Measurements from ENCODE around the gene CLCF1. TPM values are rescaled to one million over a fixed set of nuclear protein-coding genes. Genes with fewer than 3 reads are reported as not detected.

Gene CLCF1
- total RNA-seq, 1 experiment from 2014 or later: 2.1 TPM

DNA sequence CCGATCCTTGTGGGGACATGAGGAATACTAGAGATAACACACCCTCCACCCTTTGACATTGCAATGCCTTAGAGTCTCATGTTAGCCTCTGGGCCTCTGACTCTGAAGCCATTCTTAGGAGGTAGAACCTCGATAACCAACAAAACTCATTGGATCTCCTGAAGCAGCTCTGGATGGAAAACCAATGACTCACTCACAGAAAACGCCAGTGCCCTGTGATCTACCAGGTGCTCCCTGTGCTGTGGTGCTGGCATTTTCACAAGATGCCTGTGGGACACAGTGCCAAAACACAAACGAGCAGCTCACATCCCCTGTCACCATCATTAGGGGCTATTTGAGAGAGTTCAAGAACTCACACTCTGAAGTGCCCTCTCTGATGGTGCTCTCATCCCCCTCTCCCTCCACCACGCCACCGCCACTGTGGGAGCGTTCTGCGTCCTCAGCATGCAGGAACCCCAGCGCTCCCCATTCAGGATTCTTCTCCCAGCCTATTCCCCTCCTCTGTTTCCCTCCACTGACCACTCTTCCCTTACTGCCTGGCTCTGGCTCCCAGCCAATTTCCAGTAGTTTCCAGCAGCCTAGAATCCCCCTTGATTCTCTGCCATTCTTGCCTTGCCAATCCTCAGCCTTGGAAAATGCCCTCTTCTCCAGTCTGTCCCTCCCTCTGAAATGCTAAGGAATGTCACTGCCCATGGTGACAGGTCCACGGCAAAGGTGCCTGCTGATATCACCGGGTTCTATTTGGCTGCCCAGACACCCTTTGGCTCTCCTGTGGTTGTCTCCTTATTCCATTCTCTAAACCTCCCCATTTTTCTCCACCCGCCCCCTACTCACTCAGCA, 15.3 kb downstream of the CLCF1 start:
- Histone ChIP-seq H2BK120ac (ENCODE audit: low read depth, low read length, poor library complexity, severe bottlenecking) (no peak overlapping the region), H3T11ph (ENCODE audit: low read length) (no peak overlapping the region), H3K79me2 (ENCODE audit: insufficient read depth, low read length) (no peaks in the 10 kb centered on the region), H2AK5ac (ENCODE audit: insufficient read length, low read length) (no peak overlapping the region), H3K9me3 (ENCODE audit: control insufficient read depth, low read depth, low read length) (no peaks in the 10 kb centered on the region), H3K9ac (ENCODE audit: extremely low read depth, insufficient read length, low read length) (no peak overlapping the region), H2AFZ (ENCODE audit: low read length) (no peak overlapping the region), H3K56ac (ENCODE audit: insufficient read length, low read depth, low read length) (no peak overlapping the region), H2BK12ac (ENCODE audit: insufficient read length, low read depth, low read length) (no peak overlapping the region), H3K4me2 (ENCODE audit: insufficient read depth, insufficient read length, low read length) (no peak overlapping the region), H4K8ac (replicated peaks; ENCODE audit: insufficient read length, low read depth, low read length) (no peak overlapping the region), H2BK5ac (ENCODE audit: insufficient read length, low read length) (no peak overlapping the region), H4K91ac (ENCODE audit: insufficient read length, low read depth, low read length) (no peak overlapping the region), H3K79me1 (ENCODE audit: insufficient read depth, low read depth, low read length, poor library complexity, severe bottlenecking) (no peaks in the 10 kb centered on the region), H3K18ac (ENCODE audit: insufficient read length, low read depth, low read length) (no peak overlapping the region), H4K20me1 (ENCODE audit: control insufficient read depth, insufficient read depth, insufficient read length) (no peaks in the 10 kb centered on the region), H3K23ac (ENCODE audit: insufficient read length, low read depth, low read length) (no peak overlapping the region), H4K5ac (ENCODE audit: insufficient read length, low read depth, low read length) (no peak overlapping the region), H3K14ac (ENCODE audit: insufficient read depth, low read length) (no peak overlapping the region), H2BK15ac (ENCODE audit: low read depth, low read length) (no peak overlapping the region), H2BK20ac (ENCODE audit: low read depth, low read length, poor library complexity, severe bottlenecking) (no peak overlapping the region), H3K4ac (ENCODE audit: low read depth, low read length) (no peak overlapping the region), H3K27ac (ENCODE audit: insufficient read length, low read depth, low read length) (no peak overlapping the region), H3K23me2 (ENCODE audit: insufficient read length, low read depth, low read length, poor library complexity, severe bottlenecking) (peaks cover 9% of the 10 kb centered on the region), H3K4me1 (ENCODE audit: insufficient read depth, low read length) (no peaks in the 10 kb centered on the region), H3K27me3 (ENCODE audit: insufficient read depth, low read length) (no peaks in the 10 kb centered on the region; the same call in 1 of the 2 replicates)
- TF ChIP-seq, protein P1, sequence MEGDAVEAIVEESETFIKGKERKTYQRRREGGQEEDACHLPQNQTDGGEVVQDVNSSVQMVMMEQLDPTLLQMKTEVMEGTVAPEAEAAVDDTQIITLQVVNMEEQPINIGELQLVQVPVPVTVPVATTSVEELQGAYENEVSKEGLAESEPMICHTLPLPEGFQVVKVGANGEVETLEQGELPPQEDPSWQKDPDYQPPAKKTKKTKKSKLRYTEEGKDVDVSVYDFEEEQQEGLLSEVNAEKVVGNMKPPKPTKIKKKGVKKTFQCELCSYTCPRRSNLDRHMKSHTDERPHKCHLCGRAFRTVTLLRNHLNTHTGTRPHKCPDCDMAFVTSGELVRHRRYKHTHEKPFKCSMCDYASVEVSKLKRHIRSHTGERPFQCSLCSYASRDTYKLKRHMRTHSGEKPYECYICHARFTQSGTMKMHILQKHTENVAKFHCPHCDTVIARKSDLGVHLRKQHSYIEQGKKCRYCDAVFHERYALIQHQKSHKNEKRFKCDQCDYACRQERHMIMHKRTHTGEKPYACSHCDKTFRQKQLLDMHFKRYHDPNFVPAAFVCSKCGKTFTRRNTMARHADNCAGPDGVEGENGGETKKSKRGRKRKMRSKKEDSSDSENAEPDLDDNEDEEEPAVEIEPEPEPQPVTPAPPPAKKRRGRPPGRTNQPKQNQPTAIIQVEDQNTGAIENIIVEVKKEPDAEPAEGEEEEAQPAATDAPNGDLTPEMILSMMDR (conservative IDR thresholded peaks at IDR 0.05): no peak
- peaks cover 39% of the 10 kb centered on the region for H3K27me3 Mint-ChIP-seq (ENCODE audit: low read depth)
- peaks cover 29 to 35% of the 10 kb centered on the region in 2 experiments for H3K4me1 Mint-ChIP-seq
- no peak overlapping the region for H3K4me3 Mint-ChIP-seq
- no peak overlapping the region for H3K27ac Mint-ChIP-seq
- DNase-seq: no peak
- no peaks in the 10 kb centered on the region for H3K36me3 Mint-ChIP-seq (ENCODE audit: insufficient read depth in 1 of 3, low read depth in 3 of 3)
- 100% methylated on average over 1 of the region's 12 CpGs for WGBS (ENCODE audit: extremely low coverage, insufficient read length, low lambda C conversion rate)
- H3K9me3 Mint-ChIP-seq: no peaks in the 10 kb centered on the region

Data from H9 (cell line).